HEK293 (cell line): Measurements from ENCODE around the gene FAM181B.

Experiments
- CTCF ChIA-PET: fragments of 350-600 bp; formaldehyde crosslinking; extraction: SDS; loops from one replicate; lab custom pipeline; 2021; ENCODE audit warnings: antibody characterized with exemption; lab: Yijun Ruan, JAX
- POLR2A ChIA-PET: fragments of 300-600 bp; formaldehyde crosslinking; extraction: SDS; loops from one replicate; lab custom pipeline; 2020; ENCODE audit warnings: antibody characterized with exemption, inconsistent platforms; lab: Yijun Ruan, JAX
- H3K27ac ChIP-seq: fragments of 200-500 bp; sonication (Bioruptor generic); 2 replicates; pipeline ENCODE4 v1.5.1; 2014; ENCODE audit warnings: low read depth, low read length, control low read depth, inconsistent platforms; ENCODE audit errors: extremely low read depth
- H3K36me3 ChIP-seq, 2 experiments: fragments of 200-500 bp in 1 of 2; sonication (Bioruptor generic) in 1 of 2; 1 replicate in 1 of 2; 2 replicates in 1 of 2; pipeline ENCODE4 v1.5.1; 2014 to 2017; ENCODE audit warnings: inconsistent platforms in 2 of 2, low read length in 2 of 2; ENCODE audit not compliant: control insufficient read depth in 2 of 2, insufficient read depth in 1 of 2
- H3K4me1 ChIP-seq: fragments of 200-500 bp; sonication (Bioruptor generic); 2 replicates; pipeline ENCODE4 v1.5.1; 2014; ENCODE audit warnings: mild to moderate bottlenecking, low read length, inconsistent platforms; ENCODE audit not compliant: control insufficient read depth, insufficient read depth
- H3K4me3 ChIP-seq: 2 replicates; pipeline ENCODE4 v1.5.1; 2011; ENCODE audit warnings: low read depth, mild to moderate bottlenecking, control low read depth, low read length, moderate library complexity
- H3K9me3 ChIP-seq: fragments of 200-500 bp; sonication (Bioruptor generic); 2 replicates; pipeline ENCODE4 v1.5.1; 2014; ENCODE audit warnings: low read depth, low read length, inconsistent platforms; ENCODE audit not compliant: control insufficient read depth, insufficient read depth
- BCL11A ChIP-seq: fragments of 450-650 bp; formaldehyde crosslinking; IDR thresholded peaks from 2 replicates; pipeline ENCODE4 v1.5.1; 2016; ENCODE audit warnings: low read depth, missing biosample characterization, missing genetic modification characterization
- GLIS2 ChIP-seq: fragments of 450-650 bp; formaldehyde crosslinking; IDR thresholded peaks from 2 replicates; pipeline ENCODE4 v1.5.1; 2016; ENCODE audit warnings: missing biosample characterization, missing genetic modification characterization
- KLF16 ChIP-seq: fragments of 450-650 bp; formaldehyde crosslinking; IDR thresholded peaks from 2 replicates; pipeline ENCODE4 v1.5.1; 2017; ENCODE audit warnings: missing biosample characterization, missing genetic modification characterization
- MYNN ChIP-seq: fragments of 450-650 bp; formaldehyde crosslinking; IDR thresholded peaks from 2 replicates; pipeline ENCODE4 v1.5.1; 2016; ENCODE audit warnings: missing biosample characterization, missing genetic modification characterization, borderline replicate concordance
- SETDB1 ChIP-seq: IDR thresholded peaks from one replicate; pipeline ENCODE4 v1.6.1; 2017; ENCODE audit warnings: mild to moderate bottlenecking, low read length, moderate library complexity, mixed read lengths; ENCODE audit not compliant: insufficient read length
- ZBTB1 ChIP-seq: fragments of 450-650 bp; formaldehyde crosslinking; IDR thresholded peaks from 2 replicates; pipeline ENCODE4 v1.5.1; 2016; ENCODE audit warnings: missing biosample characterization, missing genetic modification characterization
- ZBTB17 ChIP-seq: fragments of 450-650 bp; formaldehyde crosslinking; IDR thresholded peaks from 2 replicates; pipeline ENCODE4 v1.5.1; 2016; ENCODE audit warnings: missing biosample characterization, missing genetic modification characterization
- ZBTB26 ChIP-seq: fragments of 450-650 bp; formaldehyde crosslinking; optimal IDR thresholded peaks from 2 replicates; pipeline ENCODE3; 2016; ENCODE audit warnings: missing biosample characterization, mild to moderate bottlenecking, missing genetic modification characterization
- ZBTB49 ChIP-seq: fragments of 450-650 bp; formaldehyde crosslinking; IDR thresholded peaks from 2 replicates; pipeline ENCODE4 v1.5.1; 2016; ENCODE audit warnings: missing biosample characterization, missing genetic modification characterization, low read depth
- ZNF23 ChIP-seq: fragments of 450-650 bp; formaldehyde crosslinking; IDR thresholded peaks from 2 replicates; pipeline ENCODE4 v1.5.1; 2016; ENCODE audit warnings: missing biosample characterization, missing genetic modification characterization, borderline replicate concordance
- ZNF266 ChIP-seq: fragments of 450-650 bp; formaldehyde crosslinking; IDR thresholded peaks from 2 replicates; pipeline ENCODE4 v1.5.1; 2016; ENCODE audit warnings: missing biosample characterization, missing genetic modification characterization, low read depth
- ZNF341 ChIP-seq: fragments of 450-650 bp; formaldehyde crosslinking; IDR thresholded peaks from 2 replicates; pipeline ENCODE4; 2016; ENCODE audit warnings: low read depth, missing biosample characterization, missing genetic modification characterization
- ZNF394 ChIP-seq: fragments of 450-650 bp; formaldehyde crosslinking; IDR thresholded peaks from 2 replicates; pipeline ENCODE4 v1.5.1; 2016; ENCODE audit warnings: missing biosample characterization, missing genetic modification characterization, mild to moderate bottlenecking, moderate library complexity, borderline replicate concordance
- ZNF544 ChIP-seq: fragments of 450-650 bp; formaldehyde crosslinking; IDR thresholded peaks from 2 replicates; pipeline ENCODE4 v1.5.0; 2017; ENCODE audit warnings: missing biosample characterization, missing genetic modification characterization
- ZNF549 ChIP-seq: fragments of 450-650 bp; IDR thresholded peaks from 2 replicates; pipeline ENCODE4 v1.5.1; 2018; ENCODE audit warnings: missing biosample characterization, missing genetic modification characterization, mild to moderate bottlenecking, inconsistent platforms, moderate library complexity
- ZNF777 ChIP-seq: fragments of 450-650 bp; formaldehyde crosslinking; IDR thresholded peaks from 2 replicates; pipeline ENCODE4 v1.5.1; 2017; ENCODE audit warnings: missing biosample characterization, missing genetic modification characterization, borderline replicate concordance
- TF ChIP-seq, protein P1 (sequence below): fragments of 450-650 bp; formaldehyde crosslinking; IDR thresholded peaks from 2 replicates; pipeline ENCODE4 v1.5.1; 2016; ENCODE audit warnings: missing biosample characterization, missing genetic modification characterization
- TF ChIP-seq, protein P2 (sequence below): fragments of 450-650 bp; formaldehyde crosslinking; IDR thresholded peaks from 2 replicates; pipeline ENCODE4 v1.5.1; 2016; ENCODE audit warnings: missing biosample characterization, missing genetic modification characterization

FAM181B gene

GRCh38 chr11:82730286-82730685 lies 3.4 kb downstream of the FAM181B start:
- Histone ChIP-seq H3K4me3 (no peak overlapping the region), H3K27ac (no peak overlapping the region), H3K4me1 (no peaks in the 10 kb centered on the region), H3K9me3 (no peaks in the 10 kb centered on the region), H3K36me3 (no peaks in the 10 kb centered on the region)
- ChIA-PET POLR2A (no interaction called here), CTCF (interaction anchor here (0.6 to 1.0 kb wide), 2 partner anchors 13 to 281 kb away, joined by 3 read pairs; no protein-coding TSS in a partner anchor)
- TF ChIP-seq ZBTB1 (no peak), ZBTB49 (tag by site-specific recombination) (no peak), ZNF266 (tag by site-specific recombination) (no peak), MYNN (no peak), ZNF549 (tag by site-specific recombination) (no peak), SETDB1 (no peak), ZNF777 (tag by site-specific recombination) (no peak), KLF16 (no peak), ZNF341 (no peak), ZBTB17 (tag by site-specific recombination) (no peak), BCL11A (tag by site-specific recombination) (no peak), ZNF23 (tag by site-specific recombination) (no peak), ZNF544 (tag by site-specific recombination) (no peak), ZBTB26 (tag by site-specific recombination) (no peak), GLIS2 (no peak), ZNF394 (tag by site-specific recombination) (no peak)
- TF ChIP-seq, protein P1, sequence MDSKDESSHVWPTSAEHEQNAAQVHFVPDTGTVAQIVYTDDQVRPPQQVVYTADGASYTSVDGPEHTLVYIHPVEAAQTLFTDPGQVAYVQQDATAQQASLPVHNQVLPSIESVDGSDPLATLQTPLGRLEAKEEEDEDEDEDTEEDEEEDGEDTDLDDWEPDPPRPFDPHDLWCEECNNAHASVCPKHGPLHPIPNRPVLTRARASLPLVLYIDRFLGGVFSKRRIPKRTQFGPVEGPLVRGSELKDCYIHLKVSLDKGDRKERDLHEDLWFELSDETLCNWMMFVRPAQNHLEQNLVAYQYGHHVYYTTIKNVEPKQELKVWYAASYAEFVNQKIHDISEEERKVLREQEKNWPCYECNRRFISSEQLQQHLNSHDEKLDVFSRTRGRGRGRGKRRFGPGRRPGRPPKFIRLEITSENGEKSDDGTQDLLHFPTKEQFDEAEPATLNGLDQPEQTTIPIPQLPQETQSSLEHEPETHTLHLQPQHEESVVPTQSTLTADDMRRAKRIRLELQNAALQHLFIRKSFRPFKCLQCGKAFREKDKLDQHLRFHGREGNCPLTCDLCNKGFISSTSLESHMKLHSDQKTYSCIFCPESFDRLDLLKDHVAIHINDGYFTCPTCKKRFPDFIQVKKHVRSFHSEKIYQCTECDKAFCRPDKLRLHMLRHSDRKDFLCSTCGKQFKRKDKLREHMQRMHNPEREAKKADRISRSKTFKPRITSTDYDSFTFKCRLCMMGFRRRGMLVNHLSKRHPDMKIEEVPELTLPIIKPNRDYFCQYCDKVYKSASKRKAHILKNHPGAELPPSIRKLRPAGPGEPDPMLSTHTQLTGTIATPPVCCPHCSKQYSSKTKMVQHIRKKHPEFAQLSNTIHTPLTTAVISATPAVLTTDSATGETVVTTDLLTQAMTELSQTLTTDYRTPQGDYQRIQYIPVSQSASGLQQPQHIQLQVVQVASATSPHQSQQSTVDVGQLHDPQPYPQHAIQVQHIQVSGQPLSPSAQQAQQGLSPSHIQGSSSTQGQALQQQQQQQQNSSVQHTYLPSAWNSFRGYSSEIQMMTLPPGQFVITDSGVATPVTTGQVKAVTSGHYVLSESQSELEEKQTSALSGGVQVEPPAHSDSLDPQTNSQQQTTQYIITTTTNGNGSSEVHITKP (tag by site-specific recombination), result no peak
- TF ChIP-seq, protein P2, sequence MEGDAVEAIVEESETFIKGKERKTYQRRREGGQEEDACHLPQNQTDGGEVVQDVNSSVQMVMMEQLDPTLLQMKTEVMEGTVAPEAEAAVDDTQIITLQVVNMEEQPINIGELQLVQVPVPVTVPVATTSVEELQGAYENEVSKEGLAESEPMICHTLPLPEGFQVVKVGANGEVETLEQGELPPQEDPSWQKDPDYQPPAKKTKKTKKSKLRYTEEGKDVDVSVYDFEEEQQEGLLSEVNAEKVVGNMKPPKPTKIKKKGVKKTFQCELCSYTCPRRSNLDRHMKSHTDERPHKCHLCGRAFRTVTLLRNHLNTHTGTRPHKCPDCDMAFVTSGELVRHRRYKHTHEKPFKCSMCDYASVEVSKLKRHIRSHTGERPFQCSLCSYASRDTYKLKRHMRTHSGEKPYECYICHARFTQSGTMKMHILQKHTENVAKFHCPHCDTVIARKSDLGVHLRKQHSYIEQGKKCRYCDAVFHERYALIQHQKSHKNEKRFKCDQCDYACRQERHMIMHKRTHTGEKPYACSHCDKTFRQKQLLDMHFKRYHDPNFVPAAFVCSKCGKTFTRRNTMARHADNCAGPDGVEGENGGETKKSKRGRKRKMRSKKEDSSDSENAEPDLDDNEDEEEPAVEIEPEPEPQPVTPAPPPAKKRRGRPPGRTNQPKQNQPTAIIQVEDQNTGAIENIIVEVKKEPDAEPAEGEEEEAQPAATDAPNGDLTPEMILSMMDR (tag by site-specific recombination), result no peak
